ENCODE measurements around the gene ARID4B.
"Not testable (repeated sequence)": the region's sequence is repeated elsewhere in the genome, so short reads cannot be mapped to it uniquely, and the experiment has no call there.

The ARID4B gene

GRCh38 chr1:235328271-235329138 is 526 bp upstream of the ARID4B start, which contains the start of gene GGPS1:
Gene GGPS1 (plus strand): TSS chr1:235328570. CDS start chr1:235335265, 6,695 bp downstream.
- peak; percentile 97 for DNase-seq

DNA sequence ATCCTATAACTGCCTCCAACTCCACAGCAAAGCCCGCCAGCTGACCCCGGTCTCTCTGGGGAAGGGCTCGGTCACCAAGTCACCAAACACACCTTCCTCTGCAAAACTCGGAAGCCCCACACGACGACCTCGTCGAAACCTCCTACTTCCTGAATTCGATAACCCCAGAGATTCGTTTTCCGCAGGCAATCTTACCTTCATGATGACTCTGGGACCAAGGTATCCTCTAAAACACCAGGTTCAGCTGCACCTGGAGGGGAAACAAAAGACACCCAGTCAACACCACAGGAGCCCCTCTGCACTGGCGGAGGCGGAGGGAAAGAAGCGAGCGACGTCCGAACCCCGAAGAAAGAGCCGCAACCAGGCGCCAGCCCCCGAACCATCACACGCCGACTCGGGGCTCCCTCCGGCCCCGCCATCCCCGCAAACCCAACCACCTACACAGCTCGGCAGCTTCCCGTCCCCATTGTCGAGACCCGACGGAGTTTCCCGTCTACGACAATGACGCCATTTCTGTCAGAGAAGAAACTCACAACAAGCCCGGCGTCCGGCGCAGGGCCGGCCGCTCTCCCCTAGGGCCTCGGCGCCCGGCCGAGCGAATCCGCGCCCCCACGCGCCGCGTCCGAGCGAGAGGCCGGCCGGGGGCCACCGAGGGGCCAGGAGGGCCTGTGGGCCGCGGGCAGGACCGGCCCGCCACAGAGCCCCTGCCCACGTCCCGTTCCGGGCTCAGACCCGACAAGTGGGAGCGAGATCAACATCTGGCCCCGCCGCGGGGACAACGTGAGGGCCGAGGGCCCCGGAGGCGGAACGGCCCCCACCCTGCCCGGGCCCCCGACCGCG is 1.0 kb downstream of the ARID4B start:
- DNase-seq: peak; percentile 18 to 42 (median 32)

DNA sequence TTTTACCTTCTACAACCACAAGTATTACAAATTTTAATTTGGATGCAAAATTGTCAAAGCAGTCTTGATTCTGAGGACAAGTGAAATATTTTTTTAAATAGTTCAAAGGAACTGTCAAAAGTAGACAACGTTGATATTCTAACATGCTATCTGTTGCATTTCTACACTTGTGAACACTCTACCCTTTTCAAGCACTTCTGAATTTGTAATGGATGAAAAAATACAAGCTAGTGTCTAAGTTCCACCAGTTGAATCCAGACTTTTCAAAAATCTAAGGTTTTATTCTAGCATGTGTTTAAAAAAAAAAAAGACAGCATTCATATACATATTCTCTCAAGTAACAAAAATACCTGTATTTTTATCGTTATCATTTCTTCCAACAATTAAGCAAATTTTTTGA is 2.1 kb downstream of the ARID4B start:
- no peak for DNase-seq

DNA sequence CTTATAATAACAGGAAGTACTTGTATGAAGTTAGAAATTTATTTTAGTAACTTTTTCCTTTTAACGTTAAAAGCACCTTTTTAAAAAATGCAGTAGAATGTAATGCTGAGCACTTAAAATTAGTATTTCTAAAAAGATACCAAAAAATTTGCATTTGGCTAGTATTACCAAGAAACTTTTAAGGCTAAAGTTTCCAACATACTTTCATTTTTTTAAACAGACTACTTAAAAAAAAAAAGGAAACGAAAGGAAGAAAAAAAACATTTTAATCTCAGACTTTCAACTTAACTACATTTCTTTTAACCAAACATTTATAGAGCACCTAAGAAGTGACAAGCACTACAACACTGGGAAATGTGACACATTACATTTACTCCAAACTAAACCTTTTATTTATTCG is 2.8 kb downstream of the ARID4B start:
- DNase-seq: no peak

GRCh38 chr1:235324296-235324695 is 3.7 kb downstream of the ARID4B start:
- DNase-seq: no peak

- no peak for DNase-seq
Observed at GRCh38 chr1:235320521-235321179, 7.3 kb downstream of the ARID4B start.

DNA sequence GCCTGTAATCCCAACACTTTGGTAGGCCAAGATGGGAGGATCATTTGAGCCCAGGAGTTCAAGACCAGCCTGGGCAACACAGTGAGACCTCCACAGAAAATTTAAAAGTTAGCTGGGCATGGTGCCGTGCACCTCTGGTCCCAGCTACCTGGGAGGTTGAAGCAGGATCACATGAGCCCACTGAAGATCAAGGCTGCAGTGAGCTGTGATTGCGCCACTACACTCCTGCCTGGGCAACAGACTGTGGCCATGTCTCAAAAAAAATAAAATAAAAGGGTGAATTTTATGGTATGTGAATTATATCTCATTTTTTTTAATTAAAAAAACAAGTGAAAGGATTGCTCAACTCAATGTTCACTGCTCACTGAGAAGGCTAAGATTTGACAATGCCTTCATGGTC is 8.7 kb downstream of the ARID4B start:
- DNase-seq: no peak

DNA sequence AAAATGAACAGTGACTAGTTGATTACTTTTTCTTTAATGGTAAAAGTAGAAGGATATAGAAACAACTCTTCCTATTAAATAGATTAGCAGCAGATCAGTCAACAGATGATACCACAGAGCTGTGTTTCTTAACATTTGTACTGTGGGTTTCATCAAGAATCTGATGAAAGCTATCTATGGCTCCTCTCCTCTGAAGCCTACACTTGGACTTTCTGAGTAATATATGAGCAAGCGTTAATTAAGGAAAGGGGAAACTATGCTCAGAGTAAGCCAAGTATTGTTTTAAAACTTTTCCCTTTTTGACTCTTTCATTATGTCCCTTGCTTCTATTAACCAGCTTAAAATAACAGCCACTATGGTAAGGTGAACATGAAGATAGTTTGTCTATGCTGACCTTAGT is 10.8 kb downstream of the ARID4B start:
- no peak for DNase-seq

DNA sequence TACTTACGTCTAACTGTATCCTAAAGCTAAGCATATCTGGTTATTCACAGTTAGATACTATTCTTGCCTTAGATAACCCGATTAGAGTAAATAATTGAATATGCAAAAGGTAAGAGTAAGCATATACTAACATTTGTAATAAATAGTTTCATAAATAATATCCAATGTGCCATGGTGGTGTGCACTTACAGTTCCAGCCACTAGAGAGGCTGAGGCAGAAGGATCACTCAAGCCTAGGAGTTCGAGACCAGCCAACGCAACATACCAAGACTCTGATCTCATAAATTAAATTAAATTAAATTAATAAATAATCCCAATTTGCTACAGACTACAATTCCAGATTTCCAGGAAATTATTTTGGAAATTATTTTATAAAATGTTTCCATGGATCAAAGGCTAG is 12.2 kb downstream of the ARID4B start:
- no peak for DNase-seq

DNA sequence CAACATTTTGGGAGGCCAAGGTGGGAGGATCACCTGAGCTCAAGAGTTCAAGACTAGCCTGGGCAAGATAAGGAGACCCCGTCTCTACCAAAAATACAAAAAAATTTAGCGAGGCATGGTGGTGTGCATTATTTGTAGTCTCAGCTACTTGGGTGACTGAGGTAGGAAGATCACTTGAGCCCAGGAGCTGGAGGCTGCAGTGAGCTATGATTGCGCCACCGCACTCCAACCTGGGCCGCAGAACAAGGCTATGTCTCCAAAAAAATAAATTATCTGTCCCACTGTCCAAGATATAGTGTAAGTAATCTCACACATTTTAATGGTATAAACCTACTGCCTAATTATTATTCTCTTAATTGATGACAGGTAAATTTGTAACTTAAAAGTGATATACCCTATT is 12.8 kb downstream of the ARID4B start:
- no peak for DNase-seq

DNA sequence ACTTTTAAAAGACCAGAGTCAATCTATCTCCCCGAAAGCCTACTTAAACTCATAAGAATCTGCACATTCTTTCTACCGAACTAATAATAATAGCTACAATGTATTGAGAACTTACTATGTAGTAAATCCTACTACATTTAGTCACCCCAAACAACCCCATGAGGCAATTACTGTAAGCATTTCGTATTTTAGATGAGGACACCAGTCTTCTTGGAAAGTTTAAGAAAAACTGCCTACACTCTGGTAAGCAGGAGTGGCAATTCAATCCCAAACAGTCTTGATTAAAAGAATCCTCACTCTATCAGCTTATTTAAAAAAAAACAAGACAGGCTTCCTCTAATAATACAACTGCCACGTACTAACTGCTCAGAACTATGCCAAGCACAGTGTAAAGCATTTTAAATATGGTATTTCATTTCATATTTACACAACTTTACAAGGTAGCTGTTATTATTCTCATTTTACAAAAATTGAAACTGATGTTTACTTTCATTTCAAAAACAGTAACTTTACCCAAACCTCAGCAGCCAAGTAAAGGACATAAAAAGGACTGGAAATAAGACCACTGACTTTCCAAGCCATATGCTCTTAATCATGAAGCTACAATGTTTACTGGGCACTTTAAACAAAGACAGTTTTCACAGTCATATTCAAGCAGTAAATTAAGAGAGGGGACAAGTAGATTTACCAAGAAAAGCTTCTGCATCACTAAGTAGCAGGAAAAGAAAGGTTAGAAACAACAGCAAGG is 13.9 kb downstream of the ARID4B start:
- no peak for DNase-seq

GRCh38 chr1:235313262-235313661 is 14.7 kb downstream of the ARID4B start:
- DNase-seq: no peak

- not testable (repeated sequence) for DNase-seq
Observed at GRCh38 chr1:235309206-235309605, 18.8 kb downstream of the ARID4B start.

DNA sequence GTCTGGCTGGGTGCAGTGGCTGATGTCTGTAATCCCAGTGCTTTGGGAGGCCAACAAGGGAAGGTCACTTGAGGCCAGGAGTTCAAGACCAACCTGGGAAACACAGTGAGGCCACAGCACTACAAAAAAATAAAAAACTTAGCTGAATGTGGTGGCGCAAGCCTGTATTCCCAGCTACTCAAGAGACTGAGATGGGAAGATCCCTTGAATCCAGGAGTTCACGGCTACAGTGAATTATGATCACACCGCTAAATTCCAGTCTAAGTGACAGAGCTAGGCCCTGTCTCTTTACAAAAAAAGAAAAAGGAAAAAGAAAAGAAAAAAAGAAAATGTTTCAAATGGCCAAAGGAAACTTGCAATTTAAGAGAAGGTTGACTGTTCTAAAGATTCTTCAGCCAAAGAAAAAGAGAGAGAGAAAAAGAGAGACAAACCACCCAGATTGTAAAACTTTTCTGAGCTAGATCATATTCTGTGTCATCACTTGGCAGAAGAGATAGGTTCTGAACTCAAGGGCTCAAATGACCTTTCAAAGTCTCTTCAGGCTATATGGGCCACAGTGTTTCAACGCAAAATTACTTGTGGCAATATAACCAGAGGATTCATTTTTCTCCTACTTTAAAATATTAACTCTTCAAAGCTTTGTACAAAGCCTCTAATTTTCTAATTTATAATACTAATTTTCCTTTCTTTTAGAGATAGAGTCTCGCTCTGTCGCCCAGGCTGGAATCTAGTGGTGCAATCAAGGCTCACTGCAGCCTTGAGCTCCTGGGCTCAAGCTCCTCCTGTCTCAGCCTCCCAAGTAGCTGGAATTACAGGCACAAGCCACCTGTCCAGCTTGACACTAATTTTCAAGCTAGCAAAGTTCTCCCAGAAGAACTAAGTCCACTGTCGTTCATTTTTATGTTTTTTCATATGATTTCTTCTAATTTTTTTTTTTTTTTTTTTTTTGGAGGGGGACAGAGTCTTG is 20.5 kb downstream of the ARID4B start:
- DNase-seq: no peak

GRCh38 chr1:235304549-235305451 is 23.2 kb downstream of the ARID4B start:
- no peak for DNase-seq

GRCh38 chr1:235302143-235302542 is 25.8 kb downstream of the ARID4B start:
- no peak for DNase-seq

DNA sequence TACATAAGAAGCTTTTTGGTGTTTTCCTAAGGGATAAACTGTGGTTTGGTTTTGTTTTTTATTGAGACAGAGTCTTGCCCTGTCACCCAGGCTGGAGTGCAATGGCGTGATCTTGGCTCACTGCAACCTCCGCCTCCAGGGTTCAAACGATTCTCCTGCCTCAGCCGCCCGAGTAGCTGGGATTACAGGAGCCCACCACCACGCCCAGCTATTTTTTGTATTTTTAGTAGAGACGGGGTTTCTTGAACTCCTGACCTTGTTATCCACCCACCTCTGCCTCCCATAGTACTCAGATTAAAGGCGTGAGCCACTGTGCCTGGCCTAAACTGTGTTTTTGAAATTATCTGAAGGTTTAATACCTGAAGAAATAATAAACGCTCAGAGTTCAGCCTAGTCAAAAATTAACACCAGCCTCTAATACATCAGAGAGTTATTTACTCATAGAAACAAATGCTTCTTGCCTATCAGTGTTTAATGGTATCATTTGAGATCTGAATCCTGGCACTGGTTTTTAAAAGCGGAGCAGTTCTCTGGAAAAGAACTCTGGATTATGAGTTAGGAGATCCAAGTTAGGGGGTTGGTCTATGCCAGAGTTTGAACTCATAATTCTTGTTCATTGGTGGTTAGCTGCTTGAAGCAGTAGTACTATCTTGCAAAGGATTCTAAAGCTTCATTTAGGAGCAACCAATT is 28.7 kb downstream of the ARID4B start:
- DNase-seq: no peak

GRCh38 chr1:235298758-235299157 is 29.2 kb downstream of the ARID4B start:
- no peak for DNase-seq

- no peak for DNase-seq
Observed at GRCh38 chr1:235297579-235297978, 30.4 kb downstream of the ARID4B start.

GRCh38 chr1:235296729-235297128 is 31.2 kb downstream of the ARID4B start:
- DNase-seq: no peak

Data from activated CD4-positive, CD25-positive, alpha-beta regulatory T cell (primary cell).